Measurements from ENCODE around the gene PDCD5. TPM values are rescaled to one million over a fixed set of nuclear protein-coding genes. Genes with fewer than 3 reads are reported as not detected.
"Not testable (repeated sequence)": the region's sequence is repeated elsewhere in the genome, so short reads cannot be mapped to it uniquely, and the experiment has no call there.

The PDCD5 gene, protein sequence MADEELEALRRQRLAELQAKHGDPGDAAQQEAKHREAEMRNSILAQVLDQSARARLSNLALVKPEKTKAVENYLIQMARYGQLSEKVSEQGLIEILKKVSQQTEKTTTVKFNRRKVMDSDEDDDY
- total RNA-seq: 10 to 100 TPM; 71.2 to 76.8 TPM
- polyA plus RNA-seq: 100 to 1,000 TPM in 1 of 2 donors, 10 to 100 TPM in 1; 85.5 to 110 TPM
- long read RNA-seq, donor 1, transcript PDCD5-207 (6 exons, 699 nt): major isoform, 9 of 21 reads
- long read RNA-seq, donor 1, partial matches to known transcripts: 3 of 21 reads
- long read RNA-seq, donor 1, other reads (novel, unspliced or antisense): 2 of 21 reads
- long read RNA-seq, donor 2, transcript PDCD5-207 (6 exons, 699 nt): major isoform, 15 of 22 reads
- long read RNA-seq, donor 2, partial matches to known transcripts: 1 of 22 reads
- long read RNA-seq, donor 2, other reads (novel, unspliced or antisense): 1 of 22 reads

DNA sequence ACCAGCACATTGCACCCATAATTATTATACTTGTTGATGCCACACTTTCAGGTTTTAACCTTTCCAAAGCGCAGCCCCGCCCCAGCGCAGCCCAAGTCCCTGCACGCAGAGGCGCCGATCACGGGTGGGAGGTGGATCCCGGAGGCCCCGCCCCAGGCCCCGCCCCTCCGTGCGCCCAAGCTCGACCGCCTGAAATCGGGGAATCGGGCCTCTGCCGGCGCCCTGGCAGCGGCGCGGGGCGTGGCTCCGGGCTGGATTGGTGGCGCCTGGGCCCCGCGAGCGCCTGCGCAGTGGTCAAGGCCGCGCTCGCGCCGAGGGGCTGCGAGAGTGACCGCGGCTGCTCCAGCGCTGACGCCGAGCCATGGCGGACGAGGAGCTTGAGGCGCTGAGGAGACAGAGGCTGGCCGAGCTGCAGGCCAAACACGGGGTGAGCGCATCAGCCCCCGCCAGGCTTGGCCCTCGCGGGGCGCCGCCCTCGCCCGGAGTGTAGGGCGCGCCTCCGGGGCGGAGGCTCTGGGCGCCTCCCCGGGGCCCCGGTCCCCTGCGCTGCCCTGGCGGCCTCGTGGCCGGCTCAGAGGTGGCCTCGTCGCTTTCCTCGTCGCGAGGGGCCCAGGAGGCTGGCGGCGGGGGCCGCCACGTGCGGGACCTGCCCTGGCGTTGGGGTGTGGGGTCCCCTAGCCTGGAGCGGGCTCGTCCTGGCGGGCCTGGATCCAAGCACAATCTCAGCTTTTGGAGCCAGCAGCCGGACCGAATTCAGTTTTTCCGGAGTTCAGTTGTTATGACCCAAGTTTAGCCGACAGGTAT lies at the start of gene PDCD5:
TSS of gene PDCD5 (plus strand) at position 290 of the 804 bp plus-strand sequence. CDS start at position 362, 72 bp downstream.
- intact Hi-C loops (cut with DNase I): loop anchor here (5.0 to 10.0 kb wide), 3 partner anchors 176 to 386 kb away; partner anchors contain the start of gene DPY19L3 (in 1 of the 2)
- 0 to 1% methylated on average over 66 to 81 of the region's 81 CpGs for WGBS, 2 donors
- Histone ChIP-seq H3K27me3 (ENCODE audit: control insufficient read depth in 1 of 2, insufficient read depth in 2 of 2, low read length in 1 of 2) (no peaks in the 10 kb centered on the region), H3K4me1 (ENCODE audit: control insufficient read depth in 1 of 2, insufficient read depth in 2 of 2, low read length in 2 of 2) (peaks cover 0 to 10% of the 10 kb centered on the region in 2 donors), H3K27ac (ENCODE audit: low read depth in 1 of 2, low read length in 2 of 2) (peak within 1 kb of the TSS in 1 of 2 donors; percentile 26), H3K4me3 (ENCODE audit: low read length in 2 of 2) (peak within 1 kb of the TSS; percentile 64), H3K9me3 (ENCODE audit: control insufficient read depth, low read length) (no peaks in the 10 kb centered on the region), H3K36me3 (ENCODE audit: control insufficient read depth in 1 of 2, insufficient read depth in 2 of 2, low read length in 1 of 2) (peaks cover 2 to 5% of the 10 kb centered on the region in 2 donors)
- ATAC-seq (ENCODE audit: low FRiP score) (peak; percentile 99), DNase-seq (peak; percentile 98 to 99)

DNA sequence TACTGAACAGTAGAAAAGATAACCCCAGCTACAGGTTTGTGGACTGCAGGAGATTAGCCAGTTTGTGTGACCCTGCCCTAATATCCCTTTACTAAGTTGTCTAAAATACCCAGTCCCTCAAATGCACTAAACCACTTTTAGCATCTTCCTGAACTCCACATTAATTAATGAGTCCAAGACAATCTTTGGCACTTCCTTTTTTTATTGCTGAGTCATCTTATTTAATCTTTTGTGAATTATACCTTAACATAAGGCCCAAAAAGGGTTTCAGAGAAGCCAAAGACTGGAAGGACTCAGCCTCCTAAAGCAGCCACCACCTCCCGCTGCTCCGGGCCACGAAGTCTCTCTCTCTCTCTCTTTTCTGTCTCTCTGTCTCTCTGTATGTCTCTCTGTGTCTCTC lies 48.8 kb upstream of the PDCD5 start:
- 89 to 93% methylated on average over 3 of the region's 3 CpGs for WGBS, 2 donors
- H3K36me3 ChIP-seq (ENCODE audit: control insufficient read depth in 1 of 2, insufficient read depth in 2 of 2, low read length in 1 of 2): no peaks in the 10 kb centered on the region
- DNase-seq: no peak
- intact Hi-C loops (cut with DNase I): no loop called here
- peaks cover 3% of the 10 kb centered on the region for H3K9me3 ChIP-seq (ENCODE audit: control insufficient read depth, low read length)
- H3K4me3 ChIP-seq (ENCODE audit: low read length in 2 of 2): no peak overlapping the region
- H3K27me3 ChIP-seq (ENCODE audit: control insufficient read depth in 1 of 2, insufficient read depth in 2 of 2, low read length in 1 of 2): peaks cover 0 to 2% of the 10 kb centered on the region in 2 donors
- no peak for ATAC-seq (ENCODE audit: low FRiP score)
- no peak overlapping the region for H3K27ac ChIP-seq (ENCODE audit: low read depth in 1 of 2, low read length in 2 of 2)
- no peaks in the 10 kb centered on the region for H3K4me1 ChIP-seq (ENCODE audit: control insufficient read depth in 1 of 2, insufficient read depth in 2 of 2, low read length in 2 of 2)

GRCh38 chr19:32537580-32537979 lies 43.4 kb upstream of the PDCD5 start:
- H3K4me1 ChIP-seq (ENCODE audit: control insufficient read depth in 1 of 2, insufficient read depth in 2 of 2, low read length in 2 of 2): no peaks in the 10 kb centered on the region
- intact Hi-C loops (cut with DNase I): no loop called here
- H3K9me3 ChIP-seq (ENCODE audit: control insufficient read depth, low read length): peaks cover 1% of the 10 kb centered on the region
- 64 to 74% methylated on average over 5 of the region's 5 CpGs for WGBS, 2 donors
- ATAC-seq (ENCODE audit: low FRiP score): no peak
- no peaks in the 10 kb centered on the region for H3K36me3 ChIP-seq (ENCODE audit: control insufficient read depth in 1 of 2, insufficient read depth in 2 of 2, low read length in 1 of 2)
- no peak overlapping the region for H3K4me3 ChIP-seq (ENCODE audit: low read length in 2 of 2)
- DNase-seq: no peak
- H3K27ac ChIP-seq (ENCODE audit: low read depth in 1 of 2, low read length in 2 of 2): no peak overlapping the region
- no peaks in the 10 kb centered on the region for H3K27me3 ChIP-seq (ENCODE audit: control insufficient read depth in 1 of 2, insufficient read depth in 2 of 2, low read length in 1 of 2)

GRCh38 chr19:32539240-32539916 lies 41.6 kb upstream of the PDCD5 start:
- ATAC-seq (ENCODE audit: low FRiP score): no peak

GRCh38 chr19:32540621-32541020 lies 40.4 kb upstream of the PDCD5 start:
- H3K27me3 ChIP-seq (ENCODE audit: control insufficient read depth in 1 of 2, insufficient read depth in 2 of 2, low read length in 1 of 2): no peaks in the 10 kb centered on the region
- H3K4me3 ChIP-seq (ENCODE audit: low read length in 2 of 2): no peak overlapping the region
- no peaks in the 10 kb centered on the region for H3K4me1 ChIP-seq (ENCODE audit: control insufficient read depth in 1 of 2, insufficient read depth in 2 of 2, low read length in 2 of 2)
- peaks cover 1% of the 10 kb centered on the region for H3K9me3 ChIP-seq (ENCODE audit: control insufficient read depth, low read length)
- H3K27ac ChIP-seq (ENCODE audit: low read depth in 1 of 2, low read length in 2 of 2): no peak overlapping the region
- 69 to 75% methylated on average over 3 of the region's 3 CpGs for WGBS, 2 donors
- ATAC-seq (ENCODE audit: low FRiP score) (no peak), DNase-seq (no peak)
- H3K36me3 ChIP-seq (ENCODE audit: control insufficient read depth in 1 of 2, insufficient read depth in 2 of 2, low read length in 1 of 2): no peaks in the 10 kb centered on the region
- intact Hi-C loops (cut with DNase I): no loop called here

More at GRCh38 chr19:32539240-32539916, 41.6 kb upstream of the PDCD5 start:
- no peak overlapping the region for H3K27ac ChIP-seq (ENCODE audit: low read depth in 1 of 2, low read length in 2 of 2)
- no peaks in the 10 kb centered on the region for H3K4me1 ChIP-seq (ENCODE audit: control insufficient read depth in 1 of 2, insufficient read depth in 2 of 2, low read length in 2 of 2)
- no peak for DNase-seq
- intact Hi-C loops (cut with DNase I): no loop called here
- H3K27me3 ChIP-seq (ENCODE audit: control insufficient read depth in 1 of 2, insufficient read depth in 2 of 2, low read length in 1 of 2): no peaks in the 10 kb centered on the region
- H3K9me3 ChIP-seq (ENCODE audit: control insufficient read depth, low read length): peaks cover 1% of the 10 kb centered on the region
- WGBS, 2 donors: 75 to 77% methylated on average over 12 of the region's 12 CpGs
- H3K4me3 ChIP-seq (ENCODE audit: low read length in 2 of 2): no peak overlapping the region
- no peaks in the 10 kb centered on the region for H3K36me3 ChIP-seq (ENCODE audit: control insufficient read depth in 1 of 2, insufficient read depth in 2 of 2, low read length in 1 of 2)

DNA sequence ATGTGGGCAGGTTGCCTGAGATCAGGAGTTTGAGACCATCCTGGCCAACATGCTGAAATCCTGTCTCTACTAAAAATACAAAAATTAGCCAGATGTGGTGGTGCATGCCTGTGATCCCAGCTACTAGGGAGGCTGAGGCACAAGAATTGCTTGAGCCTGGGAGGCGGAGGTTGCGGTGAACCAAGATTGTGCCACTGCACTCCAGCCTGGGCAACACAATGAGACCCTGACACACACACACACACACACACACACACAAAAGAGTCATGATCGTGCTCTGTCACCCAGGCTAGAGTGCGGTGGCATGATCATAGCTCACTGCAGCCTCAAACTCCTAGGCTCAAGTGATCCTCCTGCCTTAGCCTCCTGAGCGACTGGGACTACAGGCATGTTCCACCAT lies 39.6 kb upstream of the PDCD5 start:
- H3K27ac ChIP-seq (ENCODE audit: low read depth in 1 of 2, low read length in 2 of 2); H3K4me3 ChIP-seq (ENCODE audit: low read length in 2 of 2); H3K27me3 ChIP-seq (ENCODE audit: control insufficient read depth in 1 of 2, insufficient read depth in 2 of 2, low read length in 1 of 2); DNase-seq; H3K4me1 ChIP-seq (ENCODE audit: control insufficient read depth in 1 of 2, insufficient read depth in 2 of 2, low read length in 2 of 2); H3K9me3 ChIP-seq (ENCODE audit: control insufficient read depth, low read length); H3K36me3 ChIP-seq (ENCODE audit: control insufficient read depth in 1 of 2, insufficient read depth in 2 of 2, low read length in 1 of 2); ATAC-seq (ENCODE audit: low FRiP score); intact Hi-C loops (cut with DNase I): not testable (repeated sequence)
- WGBS, 2 donors: 92% methylated on average over 5 of the region's 5 CpGs

GRCh38 chr19:32542477-32543108 lies 38.4 kb upstream of the PDCD5 start:
- H3K27ac ChIP-seq (ENCODE audit: low read depth in 1 of 2, low read length in 2 of 2): no peak overlapping the region
- no peaks in the 10 kb centered on the region for H3K27me3 ChIP-seq (ENCODE audit: control insufficient read depth in 1 of 2, insufficient read depth in 2 of 2, low read length in 1 of 2)
- 71 to 76% methylated on average over 8 of the region's 8 CpGs for whole genome bisulfite sequencing, 2 donors
- peaks cover 1% of the 10 kb centered on the region for H3K9me3 ChIP-seq (ENCODE audit: control insufficient read depth, low read length)
- DNase-seq (no peak), ATAC-seq (ENCODE audit: low FRiP score) (no peak)
- H3K4me3 ChIP-seq (ENCODE audit: low read length in 2 of 2): no peak overlapping the region
- no peaks in the 10 kb centered on the region for H3K36me3 ChIP-seq (ENCODE audit: control insufficient read depth in 1 of 2, insufficient read depth in 2 of 2, low read length in 1 of 2)
- intact Hi-C loops (cut with DNase I): no loop called here
- H3K4me1 ChIP-seq (ENCODE audit: control insufficient read depth in 1 of 2, insufficient read depth in 2 of 2, low read length in 2 of 2): no peaks in the 10 kb centered on the region
